IMR-90 (cell line): ENCODE data around the gene SLC12A8.

Experiments
- CTCF ChIP-seq: conservative IDR thresholded peaks from 2 replicates; pipeline ENCODE4 v1.5.1; 2012; ENCODE audit warnings: mild to moderate bottlenecking, low read depth, low read length, improper control_type of control experiment
- ELK1 ChIP-seq: fragments of 150-350 bp; IDR thresholded peaks from 2 replicates; pipeline ENCODE4 v1.6.1; 2016; ENCODE audit warnings: low read depth, mild to moderate bottlenecking, low read length, moderate library complexity, borderline replicate concordance
- POLR2A ChIP-seq: IDR thresholded peaks from 2 replicates; pipeline ENCODE4 v1.6.1; 2012; ENCODE audit warnings: mild to moderate bottlenecking, low read depth, low read length
- RCOR1 ChIP-seq: IDR thresholded peaks from 2 replicates; pipeline ENCODE4 v1.6.1; 2012; ENCODE audit warnings: mild to moderate bottlenecking, low read length, improper control_type of control experiment; ENCODE audit not compliant: insufficient replicate concordance

GRCh38 chr3:125067225-125067624 is 145.3 kb downstream of the SLC12A8 start:
- TF ChIP-seq ELK1 (no peak), POLR2A (no peak), CTCF (no peak), RCOR1 (no peak)
